KG1 (cell line): ENCODE measurements around the gene MVB12B.
"Not testable (repeated sequence)": the region's sequence is repeated elsewhere in the genome, so short reads cannot be mapped to it uniquely, and the experiment has no call there.

ENCODE experiments used
- DNase-seq: peaks from one replicate; lab custom pipeline; 2025; lab: John Stamatoyannopoulos, UW

The MVB12B gene

GRCh38 chr9:126540398-126540797, 213.8 kb downstream of the MVB12B start:
- not testable (repeated sequence) for DNase-seq

- DNase-seq, result no peak
Observed at GRCh38 chr9:126543490-126543889, 216.9 kb downstream of the MVB12B start.

GRCh38 chr9:126545106-126545505, 218.5 kb downstream of the MVB12B start:
- DNase-seq, result no peak

- no peak for DNase-seq
Observed at GRCh38 chr9:126546036-126546435, 219.4 kb downstream of the MVB12B start.

- no peak for DNase-seq
Observed at GRCh38 chr9:126548312-126548711, 221.7 kb downstream of the MVB12B start.

- DNase-seq, result no peak
Observed at GRCh38 chr9:126549246-126550006, 222.8 kb downstream of the MVB12B start.

GRCh38 chr9:126550891-126551351, 224.3 kb downstream of the MVB12B start:
- no peak for DNase-seq

- DNase-seq, result no peak
Observed at GRCh38 chr9:126551812-126552211, 225.2 kb downstream of the MVB12B start.

- no peak for DNase-seq
Observed at GRCh38 chr9:126554292-126554691, 227.7 kb downstream of the MVB12B start.

- DNase-seq, result not testable (repeated sequence)
Observed at GRCh38 chr9:126555421-126555820, 228.8 kb downstream of the MVB12B start.
